Measurements from ENCODE around the gene STXBP5.

DNA sequence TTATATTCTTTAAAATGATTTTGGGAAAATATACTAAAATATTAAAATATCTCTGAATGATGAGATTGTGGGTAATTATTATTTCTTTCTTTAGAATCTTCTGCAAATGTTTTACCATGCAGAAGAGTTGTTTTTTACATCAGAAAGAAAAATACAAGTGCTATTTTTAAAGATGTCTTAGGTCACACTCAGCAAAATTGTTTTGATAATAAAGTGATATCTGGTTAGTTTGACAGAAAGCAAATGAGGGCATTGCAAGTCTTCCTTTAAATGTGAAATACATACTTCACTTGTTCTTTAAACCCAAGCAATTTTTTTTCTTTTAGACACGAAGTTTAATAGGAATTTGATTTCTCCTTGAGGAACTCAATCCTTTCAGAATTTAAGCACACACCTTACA, 43.6 kb upstream of the STXBP5 start:
- TF ChIP-seq, protein P1, sequence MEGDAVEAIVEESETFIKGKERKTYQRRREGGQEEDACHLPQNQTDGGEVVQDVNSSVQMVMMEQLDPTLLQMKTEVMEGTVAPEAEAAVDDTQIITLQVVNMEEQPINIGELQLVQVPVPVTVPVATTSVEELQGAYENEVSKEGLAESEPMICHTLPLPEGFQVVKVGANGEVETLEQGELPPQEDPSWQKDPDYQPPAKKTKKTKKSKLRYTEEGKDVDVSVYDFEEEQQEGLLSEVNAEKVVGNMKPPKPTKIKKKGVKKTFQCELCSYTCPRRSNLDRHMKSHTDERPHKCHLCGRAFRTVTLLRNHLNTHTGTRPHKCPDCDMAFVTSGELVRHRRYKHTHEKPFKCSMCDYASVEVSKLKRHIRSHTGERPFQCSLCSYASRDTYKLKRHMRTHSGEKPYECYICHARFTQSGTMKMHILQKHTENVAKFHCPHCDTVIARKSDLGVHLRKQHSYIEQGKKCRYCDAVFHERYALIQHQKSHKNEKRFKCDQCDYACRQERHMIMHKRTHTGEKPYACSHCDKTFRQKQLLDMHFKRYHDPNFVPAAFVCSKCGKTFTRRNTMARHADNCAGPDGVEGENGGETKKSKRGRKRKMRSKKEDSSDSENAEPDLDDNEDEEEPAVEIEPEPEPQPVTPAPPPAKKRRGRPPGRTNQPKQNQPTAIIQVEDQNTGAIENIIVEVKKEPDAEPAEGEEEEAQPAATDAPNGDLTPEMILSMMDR (IDR thresholded peaks at IDR 0.05; ENCODE audit: low read depth, low read length, missing input control) = no peak
- TF ChIP-seq, protein P2, sequence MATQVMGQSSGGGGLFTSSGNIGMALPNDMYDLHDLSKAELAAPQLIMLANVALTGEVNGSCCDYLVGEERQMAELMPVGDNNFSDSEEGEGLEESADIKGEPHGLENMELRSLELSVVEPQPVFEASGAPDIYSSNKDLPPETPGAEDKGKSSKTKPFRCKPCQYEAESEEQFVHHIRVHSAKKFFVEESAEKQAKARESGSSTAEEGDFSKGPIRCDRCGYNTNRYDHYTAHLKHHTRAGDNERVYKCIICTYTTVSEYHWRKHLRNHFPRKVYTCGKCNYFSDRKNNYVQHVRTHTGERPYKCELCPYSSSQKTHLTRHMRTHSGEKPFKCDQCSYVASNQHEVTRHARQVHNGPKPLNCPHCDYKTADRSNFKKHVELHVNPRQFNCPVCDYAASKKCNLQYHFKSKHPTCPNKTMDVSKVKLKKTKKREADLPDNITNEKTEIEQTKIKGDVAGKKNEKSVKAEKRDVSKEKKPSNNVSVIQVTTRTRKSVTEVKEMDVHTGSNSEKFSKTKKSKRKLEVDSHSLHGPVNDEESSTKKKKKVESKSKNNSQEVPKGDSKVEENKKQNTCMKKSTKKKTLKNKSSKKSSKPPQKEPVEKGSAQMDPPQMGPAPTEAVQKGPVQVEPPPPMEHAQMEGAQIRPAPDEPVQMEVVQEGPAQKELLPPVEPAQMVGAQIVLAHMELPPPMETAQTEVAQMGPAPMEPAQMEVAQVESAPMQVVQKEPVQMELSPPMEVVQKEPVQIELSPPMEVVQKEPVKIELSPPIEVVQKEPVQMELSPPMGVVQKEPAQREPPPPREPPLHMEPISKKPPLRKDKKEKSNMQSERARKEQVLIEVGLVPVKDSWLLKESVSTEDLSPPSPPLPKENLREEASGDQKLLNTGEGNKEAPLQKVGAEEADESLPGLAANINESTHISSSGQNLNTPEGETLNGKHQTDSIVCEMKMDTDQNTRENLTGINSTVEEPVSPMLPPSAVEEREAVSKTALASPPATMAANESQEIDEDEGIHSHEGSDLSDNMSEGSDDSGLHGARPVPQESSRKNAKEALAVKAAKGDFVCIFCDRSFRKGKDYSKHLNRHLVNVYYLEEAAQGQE (IDR thresholded peaks at IDR 0.05) = no peak
- no peak for TF ChIP-seq YY1 (IDR thresholded peaks at IDR 0.05)
- TF ChIP-seq JUND (IDR thresholded peaks at IDR 0.05) = no peak

Measured in liver (tissue), 3 donors.